HG02870 (cell line): ENCODE data around the gene CROCC2.

Source experiments
- ATAC-seq: cut with Tn5 transposase; IDR thresholded peaks from one replicate; pipeline ENCODE4 v1.9.1; 2021; ENCODE audit warnings: mild to moderate bottlenecking, moderate library complexity; ENCODE audit not compliant: unreplicated experiment

CROCC2 gene

DNA sequence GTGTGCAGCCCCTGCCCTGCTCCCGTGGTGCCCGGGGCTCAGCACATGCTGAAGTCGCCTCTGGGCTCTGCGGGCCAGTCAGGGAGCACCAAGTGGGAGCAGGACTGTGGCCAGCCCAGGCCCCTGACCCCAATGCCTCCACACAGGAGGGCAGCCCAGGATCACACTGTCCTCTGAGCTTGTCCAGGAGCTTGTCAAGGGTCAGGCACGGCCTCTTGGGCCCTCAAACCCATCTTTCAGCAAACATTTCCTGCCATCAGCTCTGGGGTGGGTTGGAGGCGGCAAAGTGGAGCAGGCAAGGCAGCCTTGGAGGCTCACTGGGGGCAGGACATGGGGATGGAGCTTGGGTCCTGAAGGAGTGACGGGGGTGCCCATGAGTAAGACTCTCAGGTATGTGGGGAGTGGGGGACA lies 102.6 kb downstream of the CROCC2 start:
- no peak for ATAC-seq

DNA sequence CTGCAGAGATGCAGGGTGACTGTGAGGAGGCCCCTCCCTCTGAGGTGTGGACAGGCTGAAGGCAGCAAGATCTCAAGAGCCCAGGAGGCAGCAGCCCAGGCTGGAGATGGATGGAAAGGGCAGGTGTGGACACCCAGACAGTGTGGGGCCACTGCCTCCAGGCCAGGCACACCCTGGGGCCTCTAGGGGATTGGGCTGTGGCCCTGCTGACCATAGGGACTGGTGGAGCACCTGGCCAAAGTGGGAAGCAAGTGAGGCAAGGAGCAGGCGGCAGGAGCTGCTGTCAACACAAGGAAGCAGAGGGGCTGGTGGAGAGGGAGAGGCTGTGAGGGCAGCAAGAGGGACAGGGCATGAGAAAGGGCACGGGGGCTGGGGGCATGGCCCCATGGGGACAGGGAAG lies 103.1 kb downstream of the CROCC2 start:
- no peak for ATAC-seq

DNA sequence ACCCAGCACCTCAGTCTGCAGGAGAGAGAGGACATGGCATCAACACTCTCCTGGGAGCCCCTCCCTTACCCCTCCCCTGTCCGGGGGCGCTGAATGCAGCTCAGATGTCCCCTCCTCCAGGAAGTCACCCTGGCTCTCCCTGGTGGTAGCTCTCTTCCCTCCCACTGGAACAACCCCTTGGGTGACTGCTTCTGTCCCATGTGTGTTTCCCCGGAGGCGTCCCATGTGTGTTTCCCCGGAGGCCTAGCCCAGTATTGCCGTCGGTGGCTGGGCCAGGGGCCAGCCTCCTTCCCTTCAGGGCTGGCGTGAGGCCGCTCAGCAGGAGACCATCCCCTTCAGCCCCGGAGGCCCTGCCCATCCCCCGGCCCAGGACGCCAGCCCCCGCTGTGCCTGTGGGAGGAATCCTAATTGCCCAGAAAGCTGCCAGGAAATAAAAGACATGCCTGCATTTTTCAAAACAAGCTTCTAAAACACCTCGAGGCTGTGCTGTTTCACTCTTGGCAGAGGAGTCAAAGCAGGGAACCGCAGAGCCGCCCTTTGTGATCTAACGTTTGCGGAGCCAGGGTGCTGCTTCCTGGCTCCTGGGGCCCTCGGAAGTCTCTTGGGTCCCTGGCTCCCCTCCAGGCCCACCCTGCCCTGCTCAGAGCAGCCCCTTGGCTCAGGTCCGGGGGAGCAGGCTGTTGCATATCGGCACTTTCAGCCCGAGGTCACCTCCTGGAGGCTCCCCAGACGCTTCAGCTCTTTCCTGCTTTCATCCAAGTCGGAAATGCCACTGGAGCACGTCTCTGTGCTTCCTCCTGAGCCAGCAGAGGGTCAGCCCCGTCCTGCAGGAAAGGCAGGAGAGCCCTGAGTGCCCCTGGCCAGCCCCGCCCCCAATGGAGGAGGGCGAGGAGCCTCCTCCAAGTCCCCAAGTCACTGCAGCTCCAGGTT lies 103.7 kb downstream of the CROCC2 start:
- ATAC-seq: no peak

DNA sequence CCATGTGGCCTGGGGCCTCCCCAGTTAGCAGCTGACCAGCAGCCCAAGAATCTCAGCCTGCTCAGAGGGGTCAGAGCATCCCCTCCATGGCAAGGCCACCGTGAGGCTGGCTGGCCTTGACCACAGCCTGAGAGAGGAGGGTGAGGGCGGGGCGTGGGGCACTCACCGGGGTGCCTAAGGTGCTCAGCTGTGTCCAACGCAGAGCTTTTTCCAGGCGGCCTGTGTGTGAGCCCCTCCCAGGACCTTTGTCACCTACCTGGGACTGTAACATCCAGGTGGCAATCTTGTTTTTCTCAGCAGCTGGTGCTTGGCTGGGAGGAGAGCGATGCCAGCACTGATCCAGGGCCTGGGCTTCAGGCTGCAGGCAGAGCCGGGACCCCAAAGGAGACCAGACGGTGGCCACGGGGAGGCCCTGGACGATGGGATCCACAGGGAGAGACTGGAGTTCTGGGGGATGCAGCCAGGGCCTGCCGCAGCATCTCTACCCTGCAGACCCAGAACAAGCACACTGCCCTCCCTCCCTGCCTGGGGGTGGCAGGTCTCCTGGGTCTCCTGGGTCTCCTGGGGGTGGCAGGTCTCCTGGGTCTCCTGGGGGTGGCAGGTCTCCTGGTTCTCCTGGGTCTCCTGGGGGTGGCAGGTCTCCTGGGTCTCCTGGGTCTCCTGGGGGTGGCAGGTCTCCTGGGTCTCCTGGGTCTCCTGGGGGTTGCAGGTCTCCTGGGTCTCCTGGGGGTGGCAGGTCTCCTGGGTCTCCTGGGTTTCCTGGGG lies 104.6 kb downstream of the CROCC2 start:
- no peak for ATAC-seq

DNA sequence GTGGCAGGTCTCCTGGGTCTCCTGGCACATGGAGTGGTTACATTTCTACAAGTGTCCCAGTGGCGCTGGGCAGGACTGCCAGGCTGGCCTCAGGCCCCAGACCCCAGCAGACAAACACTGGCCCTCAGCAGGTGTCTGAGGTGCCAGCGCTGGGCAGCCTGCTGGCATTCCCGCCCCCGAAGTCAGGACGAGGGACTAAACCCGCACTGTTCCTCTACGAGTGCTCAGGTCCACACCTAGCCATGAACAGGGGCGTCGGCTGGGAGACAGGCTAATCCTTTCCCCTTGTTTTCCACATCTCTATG lies 105.1 kb downstream of the CROCC2 start:
- ATAC-seq: no peak

DNA sequence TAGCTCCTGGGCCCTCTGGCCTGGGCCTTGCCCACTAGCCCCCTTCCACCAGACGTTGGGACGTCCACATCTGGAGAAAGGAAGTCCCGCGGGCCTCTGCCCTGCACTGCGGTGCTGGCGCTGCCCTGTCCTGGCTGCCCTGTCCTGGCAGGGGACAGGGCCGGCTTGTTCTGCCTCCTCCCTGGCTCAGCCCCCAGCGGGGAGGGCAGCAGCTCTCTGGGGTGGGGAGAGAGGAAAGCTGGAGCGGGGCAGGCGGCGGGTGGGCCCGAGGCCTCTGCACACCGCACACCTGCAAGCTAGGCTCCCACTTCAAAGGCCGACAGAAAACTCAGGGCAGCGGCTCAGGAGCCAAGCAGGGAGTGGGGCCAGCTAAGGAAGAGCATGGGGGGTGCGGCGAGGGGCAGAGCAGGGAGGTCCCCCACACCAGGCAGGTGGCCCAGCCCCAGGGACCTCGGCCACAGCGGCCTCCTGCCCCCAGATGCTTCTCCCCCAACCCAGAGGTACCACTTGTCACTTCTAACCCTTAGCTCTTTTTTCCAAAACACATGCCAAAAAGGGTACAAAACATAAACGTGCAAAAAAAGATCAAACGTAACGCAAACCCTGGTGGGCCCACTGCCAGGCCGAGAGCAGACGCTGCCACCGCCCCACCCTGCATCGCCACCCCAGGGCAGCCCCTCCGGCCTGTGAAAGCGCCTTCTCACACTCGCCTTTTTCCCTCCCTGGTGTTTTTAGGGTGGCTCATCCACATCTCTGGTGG lies 105.8 kb downstream of the CROCC2 start:
- ATAC-seq: no peak

DNA sequence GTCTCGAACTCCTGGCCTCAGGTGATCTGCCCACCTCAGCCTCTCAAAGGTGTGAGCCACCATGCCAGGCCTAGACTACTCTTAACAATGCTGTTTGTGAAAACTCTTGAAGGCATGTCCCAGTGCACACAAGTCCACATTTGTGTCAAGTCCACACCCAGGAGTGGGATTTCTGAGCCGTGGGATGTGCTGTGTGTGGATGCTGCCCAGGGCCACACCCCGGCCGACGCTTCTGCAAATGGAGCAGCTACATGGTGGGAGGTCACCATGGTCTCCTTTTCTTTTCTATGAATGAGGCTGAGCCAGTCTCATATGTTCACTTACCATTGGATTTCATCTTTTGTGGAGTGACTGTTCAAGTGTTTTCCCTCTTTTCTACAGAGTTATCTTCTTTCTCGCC lies 108.1 kb downstream of the CROCC2 start:
- no peak for ATAC-seq

DNA sequence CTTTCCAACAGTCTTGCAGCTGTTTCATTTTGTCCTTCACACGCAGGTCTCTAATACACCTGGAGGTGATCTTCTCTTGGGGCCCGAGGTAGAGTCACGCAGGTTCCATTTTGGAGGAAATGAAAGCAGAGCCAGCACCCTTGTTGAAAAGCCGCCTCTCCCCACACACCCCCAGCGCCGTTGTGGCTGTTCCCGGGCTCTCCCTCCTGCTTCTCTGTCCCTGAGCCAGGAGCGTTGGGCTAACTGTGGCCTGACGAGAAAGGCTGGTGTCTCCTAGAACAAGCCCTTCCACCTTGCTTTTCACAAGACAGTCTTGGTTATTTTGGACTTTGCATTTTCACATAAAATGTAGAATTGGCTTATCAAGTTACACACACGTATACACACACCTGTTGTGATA lies 108.6 kb downstream of the CROCC2 start:
- no peak for ATAC-seq

DNA sequence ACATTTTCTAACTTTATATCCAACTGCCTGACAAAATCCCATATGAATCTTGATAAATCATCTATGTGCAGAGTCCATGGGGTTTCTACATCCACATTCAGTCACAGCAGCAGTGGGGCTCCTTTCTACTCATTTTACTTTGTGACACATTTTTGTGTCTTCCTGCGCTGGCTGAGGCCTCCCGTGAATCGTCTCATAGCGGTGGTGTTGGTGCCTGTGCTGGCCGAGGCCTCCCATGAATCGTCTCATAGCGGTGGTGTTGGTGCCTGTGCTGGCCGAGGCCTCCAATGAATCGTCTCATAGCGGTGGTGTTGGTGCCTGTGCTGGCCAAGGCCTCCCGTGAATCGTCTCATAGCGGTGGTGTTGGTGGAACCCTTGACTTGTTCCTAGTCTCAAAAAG lies 109.3 kb downstream of the CROCC2 start:
- ATAC-seq: no peak

DNA sequence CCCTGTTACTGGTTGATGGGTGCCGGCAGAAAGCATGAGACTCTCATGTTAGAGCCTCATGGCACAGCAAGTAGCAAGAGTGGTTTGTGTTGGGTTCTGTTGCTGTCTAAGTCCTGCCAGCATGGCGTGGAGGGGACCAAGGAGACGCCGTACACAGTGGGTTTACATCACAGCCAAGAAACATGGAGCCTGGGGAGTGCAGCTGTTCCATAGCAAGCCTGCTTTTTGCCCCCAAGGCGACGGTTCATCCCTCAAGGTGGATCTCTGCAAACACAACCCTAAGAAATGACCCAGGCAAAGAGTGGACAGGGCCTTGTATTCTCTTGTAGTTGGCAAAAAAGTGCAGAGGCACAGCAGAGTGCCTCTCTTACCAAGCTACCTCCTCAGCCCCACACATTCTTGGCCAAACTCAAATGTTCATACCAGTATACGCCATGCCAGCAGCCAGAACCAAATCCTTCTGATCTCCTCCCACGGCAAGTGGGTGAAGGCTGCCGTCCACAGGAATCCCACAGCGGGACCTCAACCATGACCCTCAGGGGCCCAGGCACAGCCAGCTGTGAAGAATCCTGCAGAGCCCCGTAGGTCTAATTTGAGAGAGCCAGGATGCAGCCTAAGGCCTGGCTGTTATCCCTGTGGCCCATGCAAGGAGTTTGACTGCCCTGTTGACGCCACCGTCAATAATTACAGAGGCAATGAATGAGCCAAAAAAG lies 111.2 kb downstream of the CROCC2 start:
- ATAC-seq: no peak

DNA sequence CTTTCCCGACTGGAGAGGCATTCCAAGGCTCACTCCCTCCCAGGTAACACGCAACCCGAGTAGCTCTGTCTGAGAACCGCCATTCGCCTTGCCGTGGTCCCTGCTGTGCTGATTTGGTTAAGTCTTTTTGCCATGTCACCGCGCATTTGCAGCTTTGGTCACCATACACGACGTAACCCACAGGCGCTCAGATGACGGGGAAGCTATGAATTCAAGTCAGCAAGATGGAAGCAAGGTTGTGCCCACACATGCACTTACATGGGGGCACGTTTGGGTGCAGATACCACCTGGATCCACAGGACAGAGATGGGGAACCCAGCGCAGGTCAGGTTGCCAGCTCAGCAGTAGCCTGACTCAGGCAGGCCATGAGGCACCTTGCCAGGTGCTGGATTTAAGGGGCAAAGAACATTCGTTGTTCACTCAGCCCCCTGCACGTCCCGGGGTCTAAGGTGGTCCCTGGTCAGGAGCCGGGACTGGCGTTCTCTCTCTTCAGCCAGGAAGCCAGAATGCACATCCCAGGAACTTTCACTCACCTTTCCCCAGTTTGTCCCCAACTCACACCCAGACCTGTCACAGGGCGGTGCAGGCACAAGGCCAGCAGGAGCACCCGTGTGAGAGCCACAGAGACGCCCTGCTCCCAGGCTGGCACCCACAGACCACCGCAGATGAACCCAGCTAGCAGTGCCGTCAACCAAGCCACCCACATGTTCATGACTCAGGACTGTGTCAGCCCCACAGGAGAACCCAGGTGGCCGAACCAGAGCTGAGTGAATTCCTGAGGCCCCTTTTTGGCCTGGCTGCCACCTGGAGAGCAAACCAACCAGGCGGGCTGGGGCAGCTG lies 112.1 kb downstream of the CROCC2 start:
- ATAC-seq: no peak

DNA sequence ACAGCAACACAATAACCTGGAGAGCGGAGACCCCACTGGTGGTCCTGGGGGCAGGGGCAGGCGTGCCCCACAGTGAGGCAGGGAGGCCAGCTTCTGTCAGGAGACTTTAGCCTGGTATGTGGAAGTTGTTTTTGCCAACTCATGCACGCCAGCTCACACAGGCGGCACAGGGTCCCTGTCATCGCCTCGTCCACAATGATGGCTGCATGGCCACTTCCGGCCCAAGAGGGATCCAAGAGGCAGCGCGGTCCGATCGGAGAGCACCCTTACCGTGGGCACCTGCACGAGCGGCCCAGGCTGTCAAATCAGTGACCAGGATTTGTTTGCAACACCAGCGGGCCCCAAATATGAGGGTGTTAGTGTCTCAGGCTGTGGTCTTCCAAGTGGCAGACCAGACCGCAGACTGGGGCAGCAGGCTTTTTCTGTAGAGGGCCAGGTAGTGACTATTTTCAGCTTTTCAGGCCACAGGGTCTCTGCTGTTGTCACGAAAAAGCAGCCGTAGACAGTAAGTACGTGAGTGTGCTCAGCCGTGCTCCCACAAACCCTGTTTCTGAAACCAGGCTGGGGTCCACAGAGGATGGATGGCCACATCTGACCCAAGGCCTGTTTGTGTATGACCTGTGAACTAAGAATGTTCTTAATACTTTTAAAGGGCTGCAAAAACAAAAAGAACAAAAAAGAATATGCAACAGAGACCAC lies 113.5 kb downstream of the CROCC2 start:
- no peak for ATAC-seq

DNA sequence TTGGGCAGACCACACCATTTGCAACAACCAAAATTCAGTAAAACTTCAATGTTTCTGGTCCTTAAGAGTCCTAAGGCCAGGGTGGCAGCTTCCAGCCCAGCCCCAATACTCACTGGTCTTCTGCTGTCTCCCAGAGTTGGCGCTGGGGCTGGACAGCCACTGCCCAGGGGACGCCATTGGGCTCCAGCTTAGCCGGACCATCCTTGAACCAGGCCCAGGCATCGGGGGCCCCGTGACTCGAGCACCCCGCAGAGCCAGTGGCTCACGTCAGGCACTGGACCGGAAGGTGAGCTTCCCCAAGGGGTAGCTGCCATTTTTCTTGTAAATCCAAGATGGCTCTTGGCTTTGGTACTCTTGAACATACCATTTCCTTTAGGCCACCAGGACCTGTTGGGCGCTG lies 114.1 kb downstream of the CROCC2 start:
- no peak for ATAC-seq

DNA sequence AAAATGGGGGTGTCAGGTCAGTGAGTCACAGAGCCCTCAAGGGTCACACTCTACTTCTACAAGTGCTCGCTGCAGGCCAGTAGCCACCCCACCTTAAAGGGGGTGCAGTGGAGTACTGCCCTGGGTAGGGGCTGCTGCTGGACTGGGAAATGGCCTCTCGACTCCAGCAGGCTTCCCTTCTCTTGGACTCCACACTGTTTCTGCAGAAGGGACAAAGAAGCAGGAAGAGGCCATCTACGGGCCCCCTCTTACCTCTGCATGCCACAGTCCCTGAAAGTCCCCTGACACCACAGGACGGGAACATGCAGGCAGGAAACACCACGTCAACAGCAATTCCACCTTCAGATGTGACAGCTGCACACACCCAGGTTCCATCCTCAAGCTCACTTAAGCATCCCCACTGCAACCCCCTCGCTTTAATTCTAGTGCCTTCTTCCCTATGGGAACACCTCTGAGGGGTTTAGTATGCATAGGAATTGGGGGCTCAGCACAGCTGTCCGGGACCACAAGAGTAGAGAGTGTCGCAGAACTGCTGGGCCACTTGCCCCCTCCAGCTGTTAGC lies 114.6 kb downstream of the CROCC2 start:
- ATAC-seq: no peak

DNA sequence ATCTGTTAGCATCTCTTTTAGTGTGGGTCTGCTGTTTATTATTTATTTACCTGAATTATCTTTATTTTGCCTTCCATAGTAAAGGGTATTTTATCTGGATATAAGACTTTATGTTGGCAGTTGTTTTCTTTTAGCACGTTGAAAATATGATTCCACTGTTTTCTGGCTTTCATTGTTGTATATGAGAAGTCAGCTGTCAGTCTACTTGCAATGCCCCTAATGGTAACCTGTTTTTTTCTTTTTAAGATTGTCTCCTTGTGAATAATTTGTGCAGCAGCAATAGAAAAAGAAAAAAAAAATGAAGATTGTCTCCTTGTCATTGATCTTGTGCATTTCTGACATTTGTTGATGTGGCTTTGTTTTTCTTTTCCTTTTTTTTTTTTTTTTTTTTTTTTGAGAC lies 119.5 kb downstream of the CROCC2 start:
- no peak for ATAC-seq

DNA sequence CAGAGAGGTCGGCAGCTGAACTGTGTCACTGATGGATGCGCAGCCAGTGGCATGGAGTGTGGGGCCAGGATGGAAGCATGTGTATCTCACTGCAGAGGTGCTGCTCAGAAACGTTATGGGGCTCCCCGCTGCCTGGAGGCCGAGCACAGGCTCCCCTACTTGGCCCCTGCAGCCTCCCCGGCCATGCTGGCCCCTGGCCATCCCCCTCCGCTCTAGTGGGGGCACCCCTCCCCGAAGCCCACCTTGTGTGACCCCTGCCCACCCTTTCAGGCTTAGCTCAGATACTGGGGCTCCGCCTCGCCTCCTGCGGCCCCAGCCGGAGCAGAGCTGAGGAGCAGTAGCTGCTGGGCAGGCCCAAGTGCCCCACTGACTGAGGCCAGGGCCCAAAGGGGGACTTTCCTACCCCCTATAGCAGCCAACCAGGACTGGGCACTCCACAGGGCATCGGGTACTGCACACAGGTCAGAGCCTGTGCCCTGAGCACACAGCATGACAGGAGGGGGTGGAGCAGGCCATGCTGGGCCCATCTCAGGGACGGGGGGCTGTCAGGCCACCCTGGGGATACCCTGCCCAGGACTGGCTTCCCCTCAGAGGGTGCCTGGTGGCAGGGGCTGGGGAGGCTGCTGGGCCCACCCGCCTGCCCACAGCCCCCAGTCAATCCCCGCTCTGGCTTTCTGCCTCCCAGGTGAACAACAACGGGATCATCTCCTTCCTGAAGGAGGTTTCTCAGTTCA lies 123.6 kb downstream of the CROCC2 start:
- no peak for ATAC-seq

DNA sequence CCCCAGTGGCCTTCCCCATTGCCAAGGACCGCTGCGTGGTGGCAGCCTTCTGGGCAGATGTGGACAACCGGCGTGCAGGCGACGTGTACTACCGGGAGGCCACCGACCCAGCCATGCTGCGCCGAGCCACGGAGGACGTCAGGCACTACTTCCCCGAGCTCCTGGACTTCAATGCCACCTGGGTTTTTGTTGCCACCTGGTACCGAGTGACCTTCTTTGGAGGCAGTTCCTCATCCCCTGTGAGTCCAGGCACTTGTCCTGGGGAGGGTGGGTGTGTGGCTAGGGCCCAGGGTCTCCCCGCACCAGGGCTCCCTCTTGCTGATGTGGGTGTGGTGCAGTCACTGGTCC lies 124.2 kb downstream of the CROCC2 start:
- no peak for ATAC-seq

DNA sequence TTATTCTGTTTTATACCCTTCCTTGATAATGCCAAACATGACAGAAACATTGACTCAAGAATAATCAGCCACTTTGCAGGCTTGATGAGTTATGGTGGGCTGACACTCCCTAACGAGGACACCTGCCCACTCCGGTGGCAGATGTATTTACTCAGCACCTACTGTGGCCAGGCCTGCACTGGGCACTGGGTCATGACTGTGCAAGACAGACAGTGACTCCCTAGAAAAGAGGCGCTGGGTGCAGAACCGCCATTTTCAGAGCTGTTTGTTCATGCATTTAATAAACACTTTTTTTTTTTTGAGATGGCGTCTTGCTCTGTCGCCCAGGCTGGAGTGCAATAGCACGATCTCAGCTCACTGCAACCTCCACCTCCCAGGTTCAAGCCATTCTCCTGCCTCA lies 124.7 kb downstream of the CROCC2 start:
- no peak for ATAC-seq
